Measurements from ENCODE around the gene PPM1J.

PPM1J gene

GRCh38 chr1:112673592-112674439 lies 41.3 kb downstream of the PPM1J start:
- TF ChIP-seq GATA3 (IDR thresholded peaks at IDR 0.05; ENCODE audit: low read depth, low read length) (no peak), GATA2 (IDR thresholded peaks at IDR 0.05; ENCODE audit: low read depth, low read length) (no peak)

DNA sequence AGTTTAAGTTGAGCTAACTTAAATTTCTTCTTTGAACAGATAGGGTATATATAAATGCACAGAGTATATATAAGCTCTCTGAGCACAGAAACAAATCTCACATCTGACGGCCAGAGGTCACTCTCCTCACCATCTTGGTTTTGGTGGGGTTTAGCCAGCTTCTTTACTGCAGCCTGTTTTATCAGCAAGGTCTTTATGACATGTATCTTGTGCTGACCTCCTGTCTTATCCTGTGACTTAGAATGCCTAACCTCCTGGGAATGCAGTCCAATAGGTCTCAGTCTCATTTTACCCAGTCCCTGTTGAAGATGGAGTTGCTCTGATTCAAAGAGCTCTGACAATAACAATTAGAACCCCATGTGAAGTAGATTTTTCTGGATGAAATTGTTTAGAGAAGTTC lies 42.3 kb downstream of the PPM1J start:
- no peak for TF ChIP-seq GATA3 (IDR thresholded peaks at IDR 0.05; ENCODE audit: low read depth, low read length)
- TF ChIP-seq GATA2 (IDR thresholded peaks at IDR 0.05; ENCODE audit: low read depth, low read length), result no peak

DNA sequence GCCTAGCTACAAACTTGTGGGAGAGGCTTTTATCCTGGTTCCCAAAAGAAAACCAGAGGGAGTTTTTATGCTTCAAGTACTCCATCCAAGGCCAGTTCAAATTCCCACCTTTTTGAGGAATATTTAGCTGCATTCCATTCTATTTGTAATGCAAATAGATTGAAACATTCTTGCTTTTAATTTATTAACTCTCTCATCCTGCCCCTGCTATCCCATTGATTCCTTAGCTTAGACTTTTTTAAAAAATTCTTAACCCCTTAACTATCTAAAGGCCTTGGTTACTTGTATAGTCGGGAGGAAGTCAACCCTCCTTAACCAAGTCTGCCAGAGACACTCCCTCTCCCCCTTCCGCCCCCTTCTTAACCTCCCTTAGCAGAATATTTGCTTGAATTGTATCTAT lies 43.1 kb downstream of the PPM1J start:
- no peak for TF ChIP-seq GATA2 (IDR thresholded peaks at IDR 0.05; ENCODE audit: low read depth, low read length)
- no peak for TF ChIP-seq GATA3 (IDR thresholded peaks at IDR 0.05; ENCODE audit: low read depth, low read length)

DNA sequence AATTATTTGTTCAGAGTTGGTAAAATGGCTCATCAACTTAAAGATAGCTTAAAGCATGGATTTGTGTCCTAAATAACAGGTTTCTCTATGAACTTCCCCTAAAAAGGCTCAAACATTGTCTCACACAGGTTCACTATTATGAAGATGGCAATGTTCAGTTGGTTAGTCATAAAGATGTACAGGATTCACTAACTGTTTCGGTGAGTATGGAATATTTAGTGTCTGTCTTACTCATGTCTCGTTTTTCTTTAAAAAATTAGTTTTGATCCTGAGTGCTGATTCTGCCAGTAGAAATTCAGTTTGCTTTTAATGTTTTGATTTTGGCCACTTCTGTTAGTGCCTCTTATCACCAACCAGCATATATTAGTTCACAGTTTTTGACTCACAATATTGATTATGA lies 48.2 kb downstream of the PPM1J start:
- TF ChIP-seq GATA3 (IDR thresholded peaks at IDR 0.05; ENCODE audit: low read depth, low read length) (no peak), GATA2 (IDR thresholded peaks at IDR 0.05; ENCODE audit: low read depth, low read length) (no peak)

GRCh38 chr1:112665857-112666256 lies 49.3 kb downstream of the PPM1J start:
- no peak for TF ChIP-seq GATA2 (IDR thresholded peaks at IDR 0.05; ENCODE audit: low read depth, low read length)
- no peak for TF ChIP-seq GATA3 (IDR thresholded peaks at IDR 0.05; ENCODE audit: low read depth, low read length)
